ENCODE measurements around the gene BAHD1. TPM values are rescaled to one million over a fixed set of nuclear protein-coding genes. Genes with fewer than 3 reads are reported as not detected.

BAHD1 gene
- total and polyA plus RNA-seq, 2 donors (not counting 3 experiments of a cell fraction or from before 2014, with no cell fraction given): 6.3 to 19.1 TPM

- no peaks in the 10 kb centered on the region for H3K36me3 ChIP-seq (ENCODE audit: control insufficient read depth in 2 of 2, extremely low read depth in 1 of 2, insufficient read depth in 2 of 2, low read length in 2 of 2)
- H3K9me3 ChIP-seq (replicated peaks; ENCODE audit: control insufficient read depth, insufficient read depth, low read length): no peaks in the 10 kb centered on the region
- ChIA-PET POLR2A (no interaction called here), CTCF (interaction anchor here (1.8 kb wide), 1 partner anchor 14 kb away, joined by 5 read pairs; no protein-coding TSS in a partner anchor)
- H3K4me1 ChIP-seq (ENCODE audit: control insufficient read depth, extremely low read depth, insufficient read depth, low read length): no peaks in the 10 kb centered on the region
- H4K20me1 ChIP-seq (replicated peaks; ENCODE audit: control insufficient read depth, extremely low read depth, insufficient read depth, low read length): no peaks in the 10 kb centered on the region
- no peak overlapping the region for H3K4me2 ChIP-seq (ENCODE audit: insufficient read depth, low read length)
- no peaks in the 10 kb centered on the region for H3K9me1 ChIP-seq (replicated peaks; ENCODE audit: control insufficient read depth, extremely low read depth, insufficient read depth, low read length)
- H3K79me2 ChIP-seq (ENCODE audit: control insufficient read depth, insufficient read depth, low read length): no peaks in the 10 kb centered on the region
- no peak overlapping the region for H3K27ac ChIP-seq (ENCODE audit: insufficient read depth, low read depth, low read length)
- dilution Hi-C loops (cut with MboI; ENCODE audit: extremely low pct_ligation_motif_present, low sequenced_read_pairs): no loop called here
- FAIRE-seq (no peak), DNase-seq (ENCODE audit: low read depth, low spot score) (no peak)
- no peak overlapping the region for H3K4me3 ChIP-seq (replicated peaks in 1 of 3; ENCODE audit: insufficient read depth in 1 of 3, low read depth in 1 of 3, low read length in 3 of 3)
- H3K27me3 ChIP-seq (ENCODE audit: control insufficient read depth in 2 of 2, insufficient read depth in 2 of 2, low read length in 2 of 2): peaks cover 5 to 13% of the 10 kb centered on the region in 2 experiments
- H2AFZ ChIP-seq (ENCODE audit: low read depth, low read length): no peak overlapping the region
- TF ChIP-seq EZH2 (IDR thresholded peaks at IDR 0.05; ENCODE audit: borderline replicate concordance, low read depth, low read length, severe bottlenecking) (no peak), POLR2A (IDR thresholded peaks at IDR 0.05; ENCODE audit: low read depth, low read length) (no peak), JUN (IDR thresholded peaks at IDR 0.05; ENCODE audit: borderline replicate concordance, insufficient read depth, insufficient read length, low read depth) (no peak), MAX (IDR thresholded peaks at IDR 0.05; ENCODE audit: insufficient read depth, insufficient read length) (no peak), MYC (IDR thresholded peaks at IDR 0.05; ENCODE audit: low read depth, low read length) (no peak), GATA2 (IDR thresholded peaks at IDR 0.05; ENCODE audit: insufficient read depth, insufficient read length, low read depth, low read length) (no peak), FOS (IDR thresholded peaks at IDR 0.05; ENCODE audit: borderline replicate concordance, insufficient read depth, low read length) (no peak), CTCF (IDR thresholded peaks at IDR 0.05; ENCODE audit: extremely low read depth in 1 of 2, insufficient read depth in 1 of 2, low read depth in 1 of 2, low read length in 2 of 2) (no peak), POLR2AphosphoS5 (IDR thresholded peaks at IDR 0.05; ENCODE audit: insufficient read depth, low read depth, low read length) (no peak)
- BruUV-seq (replicated peaks): no TSS peak
- H3K9ac ChIP-seq (replicated peaks; ENCODE audit: extremely low read depth, insufficient read depth, low read length): no peak overlapping the region
- intact Hi-C loops (cut with micrococcal nuclease): no loop called here
Measured at GRCh38 chr15:40493089-40493840, 52.5 kb downstream of the BAHD1 start.
